Lower leg skin (tissue), 4 donors: ENCODE measurements around the gene BLVRB. TPM values are rescaled to one million over a fixed set of nuclear protein-coding genes. Genes with fewer than 3 reads are reported as not detected.
"Not testable (repeated sequence)": the region's sequence is repeated elsewhere in the genome, so short reads cannot be mapped to it uniquely, and the experiment has no call there.

Source experiments
- DNase-seq, 2 donors: peaks; one replicate each; pipeline ENCODE4 v3.0.0-alpha.2; 2019; ENCODE audit warnings: low spot score in 2 of 2
- H3K4me3 ChIP-seq: fragments of 200-600 bp; sonication (generic); 2 replicates; pipeline ENCODE4 v1.5.1; 2017; ENCODE audit warnings: mild to moderate bottlenecking, low read depth; ENCODE audit not compliant: poor library complexity, severe bottlenecking
- POLR2A ChIP-seq, 2 donors: fragments of 450-650 bp; IDR thresholded peaks; one replicate each; pipeline ENCODE4 v1.6.1; 2016 to 2017; ENCODE audit warnings: antibody characterized with exemption in 2 of 2, mild to moderate bottlenecking in 1 of 2, moderate library complexity in 1 of 2
- whole genome bisulfite sequencing, 2 donors: methylation state at CpG; one replicate each; pipeline ENCODE4 v1.1.5; 2018; 5-methylcytosine and 5-hydroxymethylcytosine counted together
- intact Hi-C: fragments of 100-400 bp; cut with DNase I; formaldehyde crosslinking; loops from one replicate; pipeline ENCODE4 v1.15.0; 2023; ENCODE audit warnings: low total_unique reads
- total RNA-seq, 4 donors: library from RNA; depleted of rRNA; stranded (reverse); fragments of >200 nt; gene quantifications; one replicate each; pipeline ENCODE4 v1.1.0, GENCODE V29; 2016
- TF ChIP-seq, protein P1 (sequence below), 3 donors: fragments of 450-650 bp; IDR thresholded peaks; one replicate each; pipeline ENCODE4 v1.5.1; 2016; ENCODE audit warnings: antibody characterized with exemption in 3 of 3, mild to moderate bottlenecking in 3 of 3, moderate library complexity in 2 of 3

BLVRB gene
- total RNA-seq, 4 donors from 2014 or later, result 139 to 161 (median 154) TPM

DNA sequence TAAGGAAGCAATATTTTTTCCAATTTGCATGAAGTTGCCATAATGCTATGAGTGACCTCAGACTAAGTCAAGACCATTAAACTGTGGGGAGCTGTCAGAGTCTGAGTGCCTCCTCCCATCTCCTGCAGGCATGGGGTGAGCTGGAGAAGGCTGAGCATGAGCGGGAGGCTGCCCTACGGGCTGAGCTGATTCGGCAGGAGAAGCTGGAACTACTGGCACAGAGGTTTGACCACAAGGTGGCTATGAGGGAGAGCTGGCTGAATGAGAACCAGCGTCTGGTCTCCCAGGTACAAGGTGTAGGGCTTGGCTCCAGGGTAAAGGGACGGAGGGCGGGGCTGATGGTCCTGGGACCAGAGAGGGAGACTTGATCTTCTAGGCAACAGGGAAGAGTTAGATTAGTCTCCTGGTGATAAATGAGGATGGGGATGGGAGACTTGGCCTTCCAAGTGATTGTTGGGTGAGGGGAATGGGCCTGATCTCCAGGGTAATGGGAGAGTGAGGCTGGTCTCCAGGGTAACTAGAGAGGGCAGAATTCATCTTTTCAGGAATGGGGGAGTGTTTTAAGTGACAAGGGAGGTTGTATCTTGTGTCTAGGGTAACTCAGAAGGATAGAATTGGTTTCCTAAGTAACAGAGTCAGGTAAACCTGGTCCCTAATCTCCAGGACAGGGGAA is 37.2 kb upstream of the BLVRB start:
- TF ChIP-seq POLR2A (IDR thresholded peaks at IDR 0.05), result no peak
- TF ChIP-seq, protein P1, sequence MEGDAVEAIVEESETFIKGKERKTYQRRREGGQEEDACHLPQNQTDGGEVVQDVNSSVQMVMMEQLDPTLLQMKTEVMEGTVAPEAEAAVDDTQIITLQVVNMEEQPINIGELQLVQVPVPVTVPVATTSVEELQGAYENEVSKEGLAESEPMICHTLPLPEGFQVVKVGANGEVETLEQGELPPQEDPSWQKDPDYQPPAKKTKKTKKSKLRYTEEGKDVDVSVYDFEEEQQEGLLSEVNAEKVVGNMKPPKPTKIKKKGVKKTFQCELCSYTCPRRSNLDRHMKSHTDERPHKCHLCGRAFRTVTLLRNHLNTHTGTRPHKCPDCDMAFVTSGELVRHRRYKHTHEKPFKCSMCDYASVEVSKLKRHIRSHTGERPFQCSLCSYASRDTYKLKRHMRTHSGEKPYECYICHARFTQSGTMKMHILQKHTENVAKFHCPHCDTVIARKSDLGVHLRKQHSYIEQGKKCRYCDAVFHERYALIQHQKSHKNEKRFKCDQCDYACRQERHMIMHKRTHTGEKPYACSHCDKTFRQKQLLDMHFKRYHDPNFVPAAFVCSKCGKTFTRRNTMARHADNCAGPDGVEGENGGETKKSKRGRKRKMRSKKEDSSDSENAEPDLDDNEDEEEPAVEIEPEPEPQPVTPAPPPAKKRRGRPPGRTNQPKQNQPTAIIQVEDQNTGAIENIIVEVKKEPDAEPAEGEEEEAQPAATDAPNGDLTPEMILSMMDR (IDR thresholded peaks at IDR 0.05), result no peak
- H3K4me3 ChIP-seq, result no peak overlapping the region
- WGBS, 2 donors, result 61 to 64% methylated on average over 6 of the region's 6 CpGs
- intact Hi-C loops, result no loop called here
- no peak for DNase-seq

DNA sequence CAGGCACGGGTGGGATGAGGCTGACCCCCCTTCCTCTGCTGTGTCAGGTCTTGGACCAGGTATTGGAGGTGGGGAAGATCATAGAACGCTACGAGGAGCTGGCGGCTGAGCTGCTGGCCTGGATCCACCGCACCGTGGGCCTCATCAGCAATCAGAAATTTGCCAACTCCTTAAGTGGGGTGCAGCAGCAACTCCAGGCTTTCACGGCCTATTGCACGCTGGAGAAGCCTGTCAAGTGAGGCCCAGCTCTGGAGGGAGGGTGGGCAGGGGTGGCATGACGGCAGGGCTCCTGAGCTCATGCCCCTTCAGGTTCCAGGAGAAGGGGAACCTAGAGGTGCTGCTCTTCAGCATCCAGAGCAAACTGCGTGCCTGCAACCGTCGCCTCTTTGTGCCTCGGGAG is 36.5 kb upstream of the BLVRB start:
- intact Hi-C loops, result no loop called here
- 68 to 74% methylated on average over 13 of the region's 13 CpGs for WGBS, 2 donors
- H3K4me3 ChIP-seq, result no peak overlapping the region
- TF ChIP-seq POLR2A (IDR thresholded peaks at IDR 0.05), result no peak
- TF ChIP-seq, protein P1 (IDR thresholded peaks at IDR 0.05), result no peak
- no peak for DNase-seq

DNA sequence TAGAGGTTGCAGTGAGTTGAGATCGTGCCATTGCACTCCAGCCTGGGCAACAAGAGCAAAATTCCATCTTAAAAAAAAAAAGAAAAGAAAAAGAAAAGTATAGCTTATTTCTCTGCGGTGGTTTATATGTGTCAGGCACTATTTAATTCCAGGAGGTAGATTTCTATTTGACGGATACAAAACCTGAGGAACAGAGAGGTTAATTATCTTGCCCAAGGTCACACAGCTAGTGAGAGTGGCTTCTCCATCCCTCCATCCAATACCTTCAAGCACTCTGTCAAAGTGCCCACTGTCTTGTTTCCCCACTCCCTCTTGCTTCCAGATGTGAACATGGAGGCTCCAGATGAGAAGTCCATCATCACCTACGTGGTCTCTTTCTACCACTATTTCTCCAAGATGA is 36.1 kb upstream of the BLVRB start:
- TF ChIP-seq POLR2A (IDR thresholded peaks at IDR 0.05), result no peak
- TF ChIP-seq, protein P1 (IDR thresholded peaks at IDR 0.05), result no peak
- H3K4me3 ChIP-seq, result no peak overlapping the region
- WGBS, 2 donors, result 85 to 89% methylated on average over 4 of the region's 4 CpGs
- intact Hi-C loops, result no loop called here
- DNase-seq, result no peak

DNA sequence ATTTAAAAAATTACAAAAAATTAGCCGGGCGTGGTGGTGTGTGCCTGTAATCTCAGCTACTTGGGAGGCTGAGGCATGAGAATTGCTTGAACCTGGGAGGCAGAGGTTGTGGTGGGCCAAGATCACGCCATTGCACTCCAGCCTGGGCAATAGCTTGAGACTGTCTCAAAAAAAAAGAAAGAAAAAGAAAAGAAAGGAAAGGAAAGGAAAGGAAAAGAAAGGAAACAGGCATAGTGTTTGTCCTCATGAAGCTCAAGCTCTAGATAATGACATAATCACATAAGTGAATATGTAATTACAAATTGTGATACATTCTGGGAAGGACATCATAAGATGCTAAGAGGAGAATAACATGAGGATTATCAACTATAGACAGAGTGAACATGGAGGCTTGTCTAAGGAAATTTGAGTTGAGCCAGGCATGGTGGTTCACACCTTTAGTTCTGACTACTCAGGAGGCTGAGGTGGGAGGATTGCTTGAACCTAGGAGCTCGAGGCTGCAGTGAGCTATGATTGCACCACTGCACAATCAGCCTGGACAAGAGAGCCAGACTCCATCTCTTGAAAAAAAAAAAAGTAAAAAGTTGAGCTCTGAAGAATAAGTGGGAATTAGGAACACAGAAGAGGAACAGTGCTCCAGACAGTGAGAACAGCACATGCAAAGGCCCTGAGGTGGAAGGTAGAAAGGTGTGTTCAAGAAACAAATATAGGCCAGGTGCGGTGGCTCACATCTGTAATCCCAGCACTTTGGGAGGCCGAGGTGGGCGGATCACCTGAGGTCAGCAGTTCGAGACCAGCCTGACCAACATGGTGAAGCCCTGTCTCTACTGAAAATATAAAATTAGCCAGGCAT is 35.4 kb upstream of the BLVRB start:
- DNase-seq, H3K4me3 ChIP-seq, intact Hi-C loops: not testable (repeated sequence)
- 81 to 90% methylated on average over 8 of the region's 8 CpGs for WGBS, 2 donors

DNA sequence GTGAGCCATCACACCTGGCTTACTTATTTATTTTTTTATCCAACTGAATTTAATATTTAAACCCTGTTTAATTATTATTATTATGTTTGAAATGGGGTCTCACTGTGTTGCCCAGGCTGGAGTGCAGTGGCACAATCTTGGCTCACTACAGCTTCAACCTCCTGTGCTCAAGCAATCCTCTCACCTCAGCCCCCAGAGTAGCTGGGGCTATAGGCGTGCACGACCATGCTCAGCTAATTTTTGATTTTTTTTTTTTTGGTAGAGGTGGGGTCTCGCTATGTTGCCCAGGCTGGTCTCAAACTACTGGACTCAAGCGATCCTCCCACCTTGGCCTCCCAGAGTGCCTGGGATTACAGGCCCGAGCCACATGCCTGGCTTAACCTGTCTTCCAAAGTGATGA is 33.8 kb upstream of the BLVRB start:
- intact Hi-C loops, result no loop called here
- no peak for DNase-seq
- 86 to 89% methylated on average over 5 of the region's 5 CpGs for WGBS, 2 donors
- no peak overlapping the region for H3K4me3 ChIP-seq
- TF ChIP-seq POLR2A (IDR thresholded peaks at IDR 0.05), result no peak
- TF ChIP-seq, protein P1 (IDR thresholded peaks at IDR 0.05), result no peak

DNA sequence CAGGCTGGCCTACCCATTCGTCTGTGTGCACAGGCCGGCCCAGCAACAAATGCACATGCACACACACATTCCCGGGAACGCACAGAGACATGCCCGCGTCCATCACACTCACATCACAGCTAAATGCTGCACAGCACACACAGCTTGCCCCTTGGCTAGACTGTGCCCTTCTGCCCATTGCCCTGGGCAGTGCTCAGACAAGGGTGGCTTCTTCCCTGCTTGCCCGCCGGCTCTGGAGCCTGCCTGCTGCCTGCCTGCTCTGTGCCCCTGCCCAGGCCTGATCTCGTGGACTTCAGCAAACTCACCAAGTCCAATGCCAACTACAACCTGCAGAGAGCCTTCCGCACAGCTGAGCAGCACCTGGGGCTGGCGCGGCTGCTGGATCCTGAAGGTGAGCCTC is 31.7 kb upstream of the BLVRB start:
- no peak for TF ChIP-seq POLR2A (IDR thresholded peaks at IDR 0.05)
- 91 to 92% methylated on average over 11 to 12 of the region's 12 CpGs for WGBS, 2 donors
- no peak for DNase-seq
- no peak overlapping the region for H3K4me3 ChIP-seq
- intact Hi-C loops, result no loop called here
